Suprapubic skin (tissue), 4 donors: ENCODE measurements around the gene S100A10.

Experiments used
- EP300 ChIP-seq: sonication (generic); formaldehyde crosslinking; IDR thresholded peaks from one replicate; pipeline ENCODE4 v1.6.1; 2017; ENCODE audit warnings: antibody characterized with exemption
- POLR2A ChIP-seq, 2 donors: fragments of 450-650 bp; IDR thresholded peaks; one replicate each; pipeline ENCODE4 v1.6.1; 2017; ENCODE audit warnings: antibody characterized with exemption in 2 of 2, mild to moderate bottlenecking in 2 of 2, moderate library complexity in 2 of 2
- POLR2AphosphoS5 ChIP-seq, 3 donors: sonication (generic); formaldehyde crosslinking; IDR thresholded peaks; one replicate each; pipeline ENCODE4 v1.6.1; 2017; ENCODE audit warnings: antibody characterized with exemption in 3 of 3
- TF ChIP-seq, protein P1 (sequence below), 2 donors: fragments of 200-600 bp in 1 of 2; fragments of 450-650 bp in 1 of 2; sonication (generic) in 1 of 2; IDR thresholded peaks; one replicate each; pipeline ENCODE4 v1.5.1; 2016 to 2019; ENCODE audit warnings: antibody characterized with exemption in 2 of 2, mild to moderate bottlenecking in 1 of 2, moderate library complexity in 1 of 2

GRCh38 chr1:151935894-151936602 is 57.6 kb downstream of the S100A10 start:
- TF ChIP-seq POLR2A (IDR thresholded peaks at IDR 0.05) (no peak), EP300 (no peak), POLR2AphosphoS5 (IDR thresholded peaks at IDR 0.05) (no peak)
- TF ChIP-seq, protein P1, sequence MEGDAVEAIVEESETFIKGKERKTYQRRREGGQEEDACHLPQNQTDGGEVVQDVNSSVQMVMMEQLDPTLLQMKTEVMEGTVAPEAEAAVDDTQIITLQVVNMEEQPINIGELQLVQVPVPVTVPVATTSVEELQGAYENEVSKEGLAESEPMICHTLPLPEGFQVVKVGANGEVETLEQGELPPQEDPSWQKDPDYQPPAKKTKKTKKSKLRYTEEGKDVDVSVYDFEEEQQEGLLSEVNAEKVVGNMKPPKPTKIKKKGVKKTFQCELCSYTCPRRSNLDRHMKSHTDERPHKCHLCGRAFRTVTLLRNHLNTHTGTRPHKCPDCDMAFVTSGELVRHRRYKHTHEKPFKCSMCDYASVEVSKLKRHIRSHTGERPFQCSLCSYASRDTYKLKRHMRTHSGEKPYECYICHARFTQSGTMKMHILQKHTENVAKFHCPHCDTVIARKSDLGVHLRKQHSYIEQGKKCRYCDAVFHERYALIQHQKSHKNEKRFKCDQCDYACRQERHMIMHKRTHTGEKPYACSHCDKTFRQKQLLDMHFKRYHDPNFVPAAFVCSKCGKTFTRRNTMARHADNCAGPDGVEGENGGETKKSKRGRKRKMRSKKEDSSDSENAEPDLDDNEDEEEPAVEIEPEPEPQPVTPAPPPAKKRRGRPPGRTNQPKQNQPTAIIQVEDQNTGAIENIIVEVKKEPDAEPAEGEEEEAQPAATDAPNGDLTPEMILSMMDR (IDR thresholded peaks at IDR 0.05): no peak
